Hematopoietic multipotent progenitor cell treated with erythropoietin and hydrocortisone succinate and interleukin-3 and kit ligand, for 6 days (in vitro differentiated cells): Measurements from ENCODE around the gene ASCL2.

Experiments
- DNase-seq: peaks from one replicate; pipeline ENCODE4 v3.0.0-alpha.2; 2015

Gene ASCL2

GRCh38 chr11:2271327-2272227, 1.2 kb upstream of the ASCL2 start:
- no peak for DNase-seq

DNA sequence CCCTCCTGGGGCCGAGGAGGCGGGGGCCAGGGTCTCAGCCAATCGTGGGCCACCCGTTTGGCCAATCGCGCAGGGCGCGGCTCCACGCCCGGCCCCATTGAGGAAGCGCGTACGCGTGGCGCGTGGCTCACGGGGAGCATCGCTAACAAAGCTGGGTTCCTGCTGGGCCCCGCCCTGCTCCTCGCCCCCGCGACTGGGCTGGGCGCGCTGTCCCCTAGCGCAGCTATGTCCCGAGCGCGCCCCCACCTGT, 614 bp upstream of the ASCL2 start:
- peak; percentile 39 for DNase-seq

- DNase-seq: peak; percentile 70
Measured at GRCh38 chr11:2269601-2270321, 627 bp downstream of the ASCL2 start.

- peak; percentile 70 for DNase-seq
Measured at GRCh38 chr11:2268729-2269600, 1.4 kb downstream of the ASCL2 start.

- no peak for DNase-seq
Measured at GRCh38 chr11:2267851-2268728, 2.3 kb downstream of the ASCL2 start.

GRCh38 chr11:2267306-2267850, 3.0 kb downstream of the ASCL2 start:
- DNase-seq: no peak

DNA sequence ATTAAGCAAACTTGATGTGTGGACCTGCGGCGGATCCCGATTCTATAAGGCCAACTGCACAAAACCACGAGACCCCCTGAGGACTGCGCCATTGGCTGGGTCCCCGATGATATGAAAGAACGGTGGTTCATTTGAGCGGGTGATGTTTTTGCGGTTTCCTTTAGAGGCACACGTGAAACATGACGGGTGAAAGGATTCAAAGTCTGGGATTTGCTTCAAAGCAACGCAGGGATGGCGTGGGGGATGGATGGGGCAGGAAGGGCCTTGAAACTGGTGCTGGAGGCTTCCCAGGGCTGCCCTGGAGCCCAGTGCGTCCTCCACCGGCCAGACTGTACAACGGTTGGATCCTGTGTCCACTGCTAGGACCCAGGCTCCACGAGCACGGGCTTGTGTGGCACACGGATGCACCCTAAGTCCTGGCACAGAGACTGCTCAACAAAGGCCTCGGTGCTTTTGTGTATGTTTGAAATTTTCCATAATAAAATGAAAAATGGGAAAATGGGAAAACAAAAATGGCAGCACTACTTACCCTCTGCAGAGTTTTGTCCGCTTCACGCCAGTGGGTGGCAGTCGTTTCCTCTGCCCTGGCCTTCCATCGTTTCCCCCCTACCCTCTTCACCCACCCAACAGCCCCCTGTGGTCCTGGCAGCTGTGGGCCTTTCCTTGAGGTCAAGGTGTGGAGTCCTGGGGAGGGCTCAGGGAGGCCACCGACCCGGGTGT, 3.6 kb downstream of the ASCL2 start:
- DNase-seq: no peak

DNA sequence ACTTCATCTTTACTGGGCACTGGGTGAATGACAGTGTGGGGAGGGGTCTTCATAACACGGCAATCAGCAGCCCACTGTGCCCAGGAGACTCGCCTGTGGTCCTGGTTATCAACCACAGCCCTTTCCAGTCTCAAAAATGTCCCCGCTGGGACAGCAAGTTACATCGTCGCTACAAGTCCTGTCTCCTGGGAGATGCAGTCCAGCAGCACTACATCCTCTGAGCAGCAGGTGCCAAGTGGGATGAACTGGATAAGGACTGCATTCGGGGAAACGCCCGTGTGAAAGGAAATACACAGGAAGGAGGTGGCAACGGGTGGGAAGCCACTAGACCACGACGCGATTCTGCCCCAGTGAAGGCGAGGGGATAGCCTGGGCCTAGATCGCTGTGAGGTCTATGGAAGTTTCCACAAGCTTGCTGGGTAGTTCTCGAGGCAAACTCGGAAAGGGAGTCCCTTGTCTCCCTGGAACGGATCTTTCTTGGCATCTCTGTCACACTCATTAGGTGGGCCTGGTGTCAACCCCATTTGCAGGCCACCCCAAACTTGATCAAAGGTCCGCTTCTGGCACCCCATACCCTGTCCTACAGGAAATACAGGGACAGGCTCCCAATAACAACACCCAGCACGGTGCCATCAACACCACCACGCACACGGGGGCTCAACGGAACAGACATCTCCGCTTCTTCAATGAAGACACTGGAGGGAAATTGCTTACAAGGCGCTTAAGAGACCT, 4.4 kb downstream of the ASCL2 start:
- no peak for DNase-seq

- peak; percentile 25 for DNase-seq
Measured at GRCh38 chr11:2265396-2265795, 5.0 kb downstream of the ASCL2 start.

DNA sequence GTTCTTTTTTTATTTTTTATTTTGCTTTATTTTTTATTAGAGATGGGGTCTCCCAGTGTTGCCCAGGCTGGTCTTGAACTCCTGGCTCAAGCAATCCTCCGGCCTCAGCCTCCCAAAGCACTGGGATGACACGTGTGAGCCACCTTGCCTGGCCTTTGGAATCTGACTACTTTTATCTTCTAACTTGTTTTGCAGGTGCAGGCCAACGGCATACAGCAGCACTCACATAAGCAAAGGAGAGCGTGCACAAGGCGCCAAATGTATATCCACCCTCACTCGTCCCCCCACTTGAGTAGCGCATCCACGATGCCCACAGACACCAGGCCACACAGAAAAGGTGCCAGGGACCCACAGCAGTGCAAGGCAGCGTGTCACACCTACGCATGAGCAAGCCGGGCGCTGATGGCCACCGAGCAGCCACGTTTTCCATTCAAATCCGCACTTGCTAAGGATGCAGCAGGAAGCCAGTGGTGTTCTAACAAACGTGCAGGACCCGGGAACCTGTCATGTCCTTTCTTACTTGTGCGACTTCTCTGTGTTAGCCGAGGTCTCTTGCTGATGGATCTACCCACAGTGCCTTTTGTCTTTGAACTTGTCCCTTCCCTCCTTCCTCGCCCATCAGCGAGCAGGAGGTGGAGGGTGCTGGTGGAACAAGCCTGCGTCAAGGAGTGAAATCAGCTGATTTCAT, 5.9 kb downstream of the ASCL2 start:
- DNase-seq: no peak

- no peak for DNase-seq
Measured at GRCh38 chr11:2263724-2264360, 6.5 kb downstream of the ASCL2 start.

DNA sequence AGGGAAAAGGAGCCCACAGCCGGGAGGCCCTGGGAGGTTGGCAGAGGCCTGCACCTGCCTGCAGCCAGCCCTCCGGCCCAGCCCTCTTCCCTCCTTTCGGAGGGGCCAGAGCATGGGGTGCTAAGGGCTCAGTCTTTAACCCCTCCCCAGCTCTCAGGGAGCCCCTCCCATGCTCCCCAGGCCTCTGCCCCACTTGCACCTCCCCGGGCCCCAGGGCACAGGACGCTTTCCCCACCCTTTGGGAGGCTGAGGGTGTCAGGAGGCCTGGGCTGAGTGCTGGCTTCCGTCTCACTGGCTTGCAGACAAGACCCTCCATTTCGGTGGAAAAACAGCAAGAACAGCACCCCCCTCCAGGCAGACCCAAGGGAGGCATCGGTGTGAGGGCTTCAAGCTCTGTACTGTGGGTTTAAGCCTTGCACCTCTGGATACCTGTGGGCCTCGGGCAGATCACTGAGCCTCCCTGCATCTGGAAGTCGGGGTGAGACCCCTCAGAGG, 7.3 kb downstream of the ASCL2 start:
- no peak for DNase-seq

DNA sequence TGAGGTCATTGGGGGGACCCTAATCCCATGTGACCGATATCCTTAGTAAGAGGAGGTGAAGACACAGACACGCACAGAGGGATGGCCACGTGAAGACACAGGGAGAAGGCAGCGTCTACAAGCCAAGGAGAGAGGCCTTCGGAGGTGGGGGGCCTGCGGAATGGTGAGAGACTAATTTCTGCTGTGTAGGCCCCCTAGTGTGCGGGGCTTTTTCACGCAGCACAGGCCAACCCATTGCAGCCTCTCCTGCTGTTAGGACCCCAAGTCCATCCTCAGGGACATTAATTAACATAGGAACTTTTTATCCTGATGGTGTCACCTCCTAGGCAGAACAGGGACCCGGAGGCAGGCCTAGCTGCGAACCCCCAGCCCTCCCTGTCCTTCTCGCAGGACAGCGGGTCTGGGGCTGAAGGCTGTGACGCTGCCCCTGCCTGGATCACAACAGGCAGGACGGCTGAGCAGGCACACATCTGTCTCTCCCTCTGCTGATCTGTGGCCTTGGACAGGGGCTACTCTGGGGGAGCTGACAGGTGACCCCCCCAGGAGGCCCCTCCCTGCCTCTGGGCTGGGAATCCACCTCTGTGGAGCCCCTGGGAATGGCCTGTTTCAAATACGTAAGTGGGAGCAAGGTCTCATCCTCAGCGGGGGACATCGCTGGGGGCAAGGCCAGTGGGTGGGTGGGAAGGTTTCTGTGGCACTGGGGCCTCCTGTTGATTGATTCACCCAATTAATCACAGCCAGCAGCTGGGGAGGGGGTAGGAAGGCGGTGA, 7.9 kb downstream of the ASCL2 start:
- no peak for DNase-seq

- no peak for DNase-seq
Measured at GRCh38 chr11:2261436-2262230, 8.8 kb downstream of the ASCL2 start.

DNA sequence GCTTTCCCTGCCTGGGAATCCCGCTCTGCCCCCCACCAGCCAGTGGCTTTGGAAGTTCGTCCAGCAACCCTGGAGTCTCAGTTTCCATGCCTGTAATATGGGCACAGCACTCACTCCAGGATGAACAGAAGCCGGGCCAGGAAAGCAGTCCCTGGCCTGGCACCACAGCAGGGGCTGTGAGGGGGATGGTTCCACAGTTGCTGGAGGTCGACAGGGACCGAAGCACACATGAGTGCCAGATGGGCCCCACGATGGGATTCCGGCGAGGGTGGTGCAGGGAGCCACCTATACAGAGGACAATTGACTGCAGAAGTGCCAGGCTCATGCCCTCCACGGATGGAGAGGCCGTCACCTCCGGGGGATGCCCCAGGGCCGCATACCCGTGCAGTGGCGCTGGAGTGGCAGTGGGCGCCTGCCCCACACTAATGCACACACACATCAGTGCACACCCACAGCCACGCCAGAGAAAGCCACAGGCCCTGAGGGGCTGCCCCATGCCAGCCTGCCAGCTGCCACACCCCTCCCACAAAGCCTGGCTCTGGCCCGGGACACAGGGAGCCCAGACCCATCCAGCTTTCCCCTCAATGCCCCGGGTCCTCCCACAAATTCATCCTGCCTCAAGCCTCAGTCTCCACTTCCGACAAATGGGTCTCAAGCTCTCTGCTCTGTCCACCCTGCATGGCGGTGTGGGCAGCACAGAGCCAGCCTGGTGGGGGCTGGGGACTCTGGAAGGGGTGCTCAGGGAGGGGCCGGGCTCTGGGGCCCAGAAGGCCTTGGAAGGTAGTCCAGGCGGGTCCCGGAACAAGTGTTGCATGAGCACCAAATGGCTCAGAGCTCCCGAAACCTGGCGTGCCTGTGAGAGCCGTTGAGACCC, 9.7 kb downstream of the ASCL2 start:
- no peak for DNase-seq

GRCh38 chr11:2259897-2260451, 10.4 kb downstream of the ASCL2 start:
- no peak for DNase-seq
